Left ventricle myocardium superior (tissue), 1 donor: ENCODE data around the gene TBXT. TPM values are rescaled to one million over a fixed set of nuclear protein-coding genes. Genes with fewer than 3 reads are reported as not detected.
"Not testable (repeated sequence)": the region's sequence is repeated elsewhere in the genome, so short reads cannot be mapped to it uniquely, and the experiment has no call there.

ENCODE experiments used
- ATAC-seq: fragments of 200-7000 bp; cut with Tn5 transposase; one replicate; pipeline ENCODE4 v1.9.1; 2020; ENCODE audit warnings: mild to moderate bottlenecking, moderate library complexity
- DNase-seq: peaks from one replicate; pipeline ENCODE4 v3.0.0-alpha.2; 2020
- intact Hi-C: fragments of 100-400 bp; cut with micrococcal nuclease; formaldehyde crosslinking; loops from one replicate; pipeline ENCODE4 v1.11.0; 2022
- long read RNA-seq: library from polyadenylated mRNA; unstranded; transcript quantifications from one replicate; pipeline ENCODE4 v2.0.0, GENCODE V29; 2021
- total RNA-seq: library from RNA; stranded (reverse); fragmentation: NEBNext Ultra II Directional; extraction: Animal tissue kit (Norgen Biotek cat#: 25700); gene quantifications from one replicate; pipeline ENCODE4 v1.2.1, GENCODE V29; 2021
- donor health status: DM: no; HTN: yes; CAD: no; lungs with severe emphysema.

Gene TBXT
- total RNA-seq, result not detected
- long read RNA-seq, result 0 reads

GRCh38 chr6:166167801-166168615 lies at the start of gene TBXT:
Gene TBXT, minus strand, starts transcription at chr6:166167851. Its CDS starts 260 bp downstream, at chr6:166167591.
- intact Hi-C loops, result no loop called here
- no peak for ATAC-seq
- DNase-seq, result no peak

- DNase-seq (no peak), ATAC-seq (no peak)
- intact Hi-C loops, result no loop called here
Measured at GRCh38 chr6:166207284-166207561, 39.6 kb upstream of the TBXT start.

- ATAC-seq, result peak; percentile 35
- intact Hi-C loops, result no loop called here
- no peak for DNase-seq
Measured at GRCh38 chr6:166206510-166207283, 39.0 kb upstream of the TBXT start.

- DNase-seq (no peak), ATAC-seq (peak; percentile 66)
- intact Hi-C loops, result no loop called here
Measured at GRCh38 chr6:166206066-166206465, 38.4 kb upstream of the TBXT start.

- no peak for DNase-seq
Measured at GRCh38 chr6:166204852-166205650, 37.4 kb upstream of the TBXT start.

GRCh38 chr6:166203641-166204222 lies 36.1 kb upstream of the TBXT start:
- no peak for DNase-seq
- ATAC-seq, result no peak

More at GRCh38 chr6:166204852-166205650, 37.4 kb upstream of the TBXT start:
- intact Hi-C loops, result no loop called here
- no peak for ATAC-seq

GRCh38 chr6:166203003-166203640 lies 35.5 kb upstream of the TBXT start:
- intact Hi-C loops, result no loop called here
- no peak for DNase-seq
- ATAC-seq, result no peak

More at GRCh38 chr6:166203641-166204222, 36.1 kb upstream of the TBXT start:
- intact Hi-C loops, result no loop called here

GRCh38 chr6:166202321-166202733 lies 34.7 kb upstream of the TBXT start:
- peak; percentile 89 for ATAC-seq
- DNase-seq, result peak; percentile 74

GRCh38 chr6:166201878-166202277 lies 34.2 kb upstream of the TBXT start:
- intact Hi-C loops, result no loop called here
- no peak for ATAC-seq
- DNase-seq, result no peak

More at GRCh38 chr6:166202321-166202733, 34.7 kb upstream of the TBXT start:
- intact Hi-C loops, result no loop called here

GRCh38 chr6:166197361-166197760 lies 29.7 kb upstream of the TBXT start:
- intact Hi-C loops, result no loop called here
- ATAC-seq (no peak), DNase-seq (no peak)

GRCh38 chr6:166195860-166196238 lies 28.2 kb upstream of the TBXT start:
- ATAC-seq, result no peak
- intact Hi-C loops, result no loop called here

GRCh38 chr6:166194914-166195859 lies 27.5 kb upstream of the TBXT start:
- DNase-seq (no peak), ATAC-seq (peak; percentile 75)
- intact Hi-C loops, result no loop called here

More at GRCh38 chr6:166195860-166196238, 28.2 kb upstream of the TBXT start:
- DNase-seq, result no peak

GRCh38 chr6:166192557-166192956 lies 24.9 kb upstream of the TBXT start:
- DNase-seq (no peak), ATAC-seq (no peak)
- intact Hi-C loops, result no loop called here

GRCh38 chr6:166192136-166192535 lies 24.5 kb upstream of the TBXT start:
- intact Hi-C loops, result no loop called here
- DNase-seq (no peak), ATAC-seq (no peak)

- intact Hi-C loops, result no loop called here
- DNase-seq, result no peak
- no peak for ATAC-seq
Measured at GRCh38 chr6:166179704-166180103, 12.1 kb upstream of the TBXT start.

GRCh38 chr6:166176106-166176505 lies 8.5 kb upstream of the TBXT start:
- intact Hi-C loops, result no loop called here
- DNase-seq (no peak), ATAC-seq (no peak)

- DNase-seq, intact Hi-C loops: not testable (repeated sequence)
Measured at GRCh38 chr6:166175093-166175492, 7.4 kb upstream of the TBXT start.

GRCh38 chr6:166174031-166174430 lies 6.4 kb upstream of the TBXT start:
- no peak for DNase-seq
- ATAC-seq, result no peak
- intact Hi-C loops, result no loop called here

More at GRCh38 chr6:166175093-166175492, 7.4 kb upstream of the TBXT start:
- ATAC-seq, result not testable (repeated sequence)
